EH (cell line): Measurements from ENCODE around the gene S100A14.
"Not testable (repeated sequence)": the region's sequence is repeated elsewhere in the genome, so short reads cannot be mapped to it uniquely, and the experiment has no call there.

Experiments used
- DNase-seq: peaks from one replicate; pipeline ENCODE4 v3.0.0-alpha.2; 2015; ENCODE audit warnings: low read depth

Gene S100A14

GRCh38 chr1:153614906-153615305 is 1.2 kb downstream of the S100A14 start:
- DNase-seq, result no peak

- peak; percentile 25 for DNase-seq
These were observed 1.8 kb downstream of the S100A14 start for GRCh38 chr1:153614189-153614900.

GRCh38 chr1:153613406-153613805 is 2.7 kb downstream of the S100A14 start:
- DNase-seq, result no peak

GRCh38 chr1:153612755-153613331 is 3.3 kb downstream of the S100A14 start, which contains the start of gene S100A16:
TSS of gene S100A16 (minus strand) at chr1:153613137. CDS start at chr1:153608151, 4,986 bp downstream.
- peak; percentile 83 for DNase-seq

- peak; percentile 19 for DNase-seq
These were observed 3.9 kb downstream of the S100A14 start for GRCh38 chr1:153612111-153612754.

- DNase-seq, result no peak
These were observed 4.8 kb downstream of the S100A14 start for GRCh38 chr1:153611356-153611755.

- DNase-seq, result peak; percentile 47
These were observed 5.3 kb downstream of the S100A14 start for GRCh38 chr1:153610811-153611301.

GRCh38 chr1:153610334-153610733 is 5.8 kb downstream of the S100A14 start:
- peak; percentile 60 for DNase-seq

GRCh38 chr1:153609585-153609907 is 6.6 kb downstream of the S100A14 start:
- DNase-seq, result no peak

- peak; percentile 98 for DNase-seq
These were observed 7.2 kb downstream of the S100A14 start for GRCh38 chr1:153608742-153609584.

GRCh38 chr1:153608089-153608682 is 7.9 kb downstream of the S100A14 start:
- DNase-seq, result peak; percentile 34

- DNase-seq, result no peak
These were observed 8.7 kb downstream of the S100A14 start for GRCh38 chr1:153607381-153607780.

GRCh38 chr1:153606194-153606593 is 9.9 kb downstream of the S100A14 start:
- no peak for DNase-seq

GRCh38 chr1:153602749-153603148 is 13.4 kb downstream of the S100A14 start:
- DNase-seq, result no peak

- no peak for DNase-seq
These were observed 16.3 kb downstream of the S100A14 start for GRCh38 chr1:153599847-153600246.

GRCh38 chr1:153598309-153599172 is 17.6 kb downstream of the S100A14 start:
- peak; percentile 85 for DNase-seq

GRCh38 chr1:153597206-153597605 is 18.9 kb downstream of the S100A14 start:
- DNase-seq, result peak; percentile 72

GRCh38 chr1:153592748-153593147 is 23.4 kb downstream of the S100A14 start:
- no peak for DNase-seq

GRCh38 chr1:153588482-153588881 is 27.6 kb downstream of the S100A14 start:
- no peak for DNase-seq

- not testable (repeated sequence) for DNase-seq
These were observed 28.1 kb downstream of the S100A14 start for GRCh38 chr1:153588033-153588432.

GRCh38 chr1:153587314-153587713 is 28.8 kb downstream of the S100A14 start:
- DNase-seq, result peak; percentile 77
